K562 (cell line): ENCODE data around the gene JAG2. TPM values are rescaled to one million over a fixed set of nuclear protein-coding genes. Genes with fewer than 3 reads are reported as not detected.

Experiments
- ATAC-seq: fragments of 200-7000 bp; cut with Tn5 transposase; 3 replicates; pipeline ENCODE4 v1.9.1; 2020; ENCODE audit warnings: moderate library complexity
- BruUV-seq: library from RNA; stranded (reverse); fragments of 400-500 nt; replicated peaks from 2 replicates; lab custom pipeline; 2021; lab: Mats Ljungman, UMichigan
- CTCF ChIA-PET: fragments of 300-600 bp; formaldehyde crosslinking; extraction: SDS; loops from one replicate; lab custom pipeline; 2021; ENCODE audit warnings: low intra/inter-chr PET ratio; lab: Yijun Ruan, JAX
- POLR2A ChIA-PET: fragments of 300-600, 350-650 bp; sonication (Branson Sonifier 250); formaldehyde crosslinking; extraction: SDS; loops from one replicate; lab custom pipeline; 2021; ENCODE audit warnings: antibody characterized with exemption, inconsistent platforms; lab: Yijun Ruan, JAX
- DNase-seq, 4 experiments: peaks; one replicate each; pipeline versions ENCODE4 v3.0.0 to v3.0.0-alpha.2; 2011 to 2018; ENCODE audit warnings: low spot score in 3 of 4, mixed read lengths in 3 of 4; ENCODE audit errors: extremely low read depth in 1 of 4
- FAIRE-seq: peaks from 2 replicates; lab custom pipeline; 2011; peaks lifted over from hg19 to GRCh38; lab: Jason Lieb, UNC
- H2AFZ ChIP-seq: 2 replicates; pipeline ENCODE4 v1.6.0; 2011; ENCODE audit warnings: low read depth, low read length, control low read depth, inconsistent platforms
- H3K27ac ChIP-seq: fragments of 200-600 bp; 3 replicates; pipeline ENCODE4 v1.8.0; 2011; ENCODE audit warnings: low read depth, mild to moderate bottlenecking, control low read depth, inconsistent platforms, low read length, moderate library complexity, mixed read lengths; ENCODE audit errors: extremely low read depth
- H3K27me3 ChIP-seq, 2 experiments: fragments of 300-600 bp in 1 of 2; 2 replicates in 1 of 2; 3 replicates in 1 of 2; pipeline versions ENCODE4 v1.6.0 to v1.8.0; 2011; ENCODE audit warnings: inconsistent platforms in 2 of 2, low read length in 2 of 2, mild to moderate bottlenecking in 1 of 2, mixed read lengths in 1 of 2, moderate library complexity in 1 of 2; ENCODE audit not compliant: control insufficient read depth in 2 of 2, insufficient read depth in 2 of 2
- H3K36me3 ChIP-seq: fragments of 300-600 bp; 3 replicates; pipeline ENCODE4 v1.8.0; 2011; ENCODE audit warnings: mild to moderate bottlenecking, low read length, inconsistent platforms; ENCODE audit not compliant: control insufficient read depth, insufficient read depth
- H3K4me1 ChIP-seq, 2 experiments: fragments of 200-600 bp in 1 of 2; replicated peaks in 1 of 2; 2 replicates in 1 of 2; 3 replicates in 1 of 2; pipeline versions ENCODE4 v1.5.1 to v1.8.0; 2011; ENCODE audit warnings: inconsistent platforms in 2 of 2, low read length in 2 of 2, mild to moderate bottlenecking in 1 of 2, mixed read lengths in 1 of 2, moderate library complexity in 1 of 2; ENCODE audit not compliant: control insufficient read depth in 2 of 2, insufficient read depth in 2 of 2
- H3K4me2 ChIP-seq: 2 replicates; pipeline ENCODE4 v1.6.1; 2011; ENCODE audit warnings: low read length, control low read depth, inconsistent platforms, mixed read lengths; ENCODE audit not compliant: insufficient read depth
- H3K4me3 ChIP-seq: fragments of 200-600 bp; sonication (generic), shearing (Covaris generic); 2 replicates; pipeline ENCODE4 v1.5.1; 2016; ENCODE audit warnings: control low read depth, inconsistent platforms
- H3K79me2 ChIP-seq: fragments of 200-600 bp; 3 replicates; pipeline ENCODE4 v1.8.0; 2011; ENCODE audit warnings: low read length, inconsistent platforms; ENCODE audit not compliant: control insufficient read depth, insufficient read depth
- H3K9ac ChIP-seq, 2 experiments: 2 replicates each; pipeline versions ENCODE4 v1.6.0 to v1.6.1; 2011; ENCODE audit warnings: low read depth in 2 of 2, low read length in 2 of 2, control low read depth in 1 of 2, inconsistent platforms in 1 of 2, mild to moderate bottlenecking in 1 of 2, mixed read lengths in 1 of 2; ENCODE audit not compliant: insufficient read depth in 1 of 2
- H3K9me1 ChIP-seq: one replicate; pipeline ENCODE4 v1.6.0; 2011; ENCODE audit warnings: inconsistent platforms, mild to moderate bottlenecking, low read length, moderate library complexity; ENCODE audit not compliant: control insufficient read depth, insufficient read depth
- H3K9me3 ChIP-seq: replicated peaks from 2 replicates; pipeline ENCODE4 v1.5.1; 2011; ENCODE audit warnings: low read depth, low read length, inconsistent platforms; ENCODE audit not compliant: control insufficient read depth, insufficient read depth
- H4K20me1 ChIP-seq: replicated peaks from 2 replicates; pipeline ENCODE4 v1.6.1; 2011; ENCODE audit warnings: low read length, inconsistent platforms, mixed read lengths; ENCODE audit not compliant: control insufficient read depth, insufficient read depth
- DNMT1 ChIP-seq: fragments of 450-650 bp; IDR thresholded peaks from 2 replicates; pipeline ENCODE4 v1.6.1; 2016; ENCODE audit warnings: antibody characterized with exemption, mild to moderate bottlenecking
- MAZ ChIP-seq, 2 experiments: fragments of 450-650 bp in 1 of 2; sonication (generic) in 1 of 2; formaldehyde crosslinking; IDR thresholded peaks in 1 of 2; conservative IDR thresholded peaks in 1 of 2; 2 replicates each; pipeline versions ENCODE4 v1.4.0 to v1.5.0; 2020; ENCODE audit warnings: mild to moderate bottlenecking in 1 of 2, missing genetic modification reagents in 1 of 2
- MBD2 ChIP-seq: sonication (generic); IDR thresholded peaks from 2 replicates; pipeline ENCODE4 v1.6.1; 2016; ENCODE audit warnings: low read depth, borderline replicate concordance
- ZBTB40 ChIP-seq, 2 experiments: fragments of 450-650 bp in 1 of 2; sonication (generic) in 1 of 2; formaldehyde crosslinking in 1 of 2; IDR thresholded peaks; 2 replicates each; pipeline versions ENCODE4 v1.7.1 to v1.9.0; 2016 to 2022; ENCODE audit warnings: inconsistent platforms in 1 of 2, mild to moderate bottlenecking in 1 of 2, missing genetic modification reagents in 1 of 2
- WGBS: fragments of 100-300 bp; shearing (Covaris generic); methylation state at CpG from one replicate; pipeline ENCODE4 v1.1.6; 2016; ENCODE audit warnings: low coverage, mixed read lengths; ENCODE audit not compliant: insufficient coverage; ENCODE audit errors: missing lambda C conversion rate; 5-methylcytosine and 5-hydroxymethylcytosine counted together
- in situ Hi-C: fragments of 300-500 bp; cut with MboI; formaldehyde crosslinking; loops from 4 replicates; pipeline ENCODE4 v1.15.0; 2018; ENCODE audit warnings: inconsistent platforms, mixed read lengths
- intact Hi-C: fragments of 100-400 bp; cut with micrococcal nuclease; formaldehyde crosslinking; loops from 2 replicates; pipeline ENCODE4 v1.14.2; 2022
- polyA plus RNA-seq, 8 experiments: library from polyadenylated mRNA; depleted of rRNA in 4 of 8; stranded (reverse) in 5 of 8; unstranded in 3 of 8; fragments of >200 nt; fragmentation: Nextera tagmentation in 2 of 8; fragmentation: Illumina TruSeq in 1 of 8; extraction: Ambion mirVana in 2 of 8; extraction: Trizol in 1 of 8; gene quantifications; 2 replicates each; pipeline versions ENCODE4 v1.2.1 to v1.2.3, GENCODE V29; 2011 to 2014; ENCODE audit warnings: inconsistent platforms in 1 of 8, missing spikeins in 1 of 8
- total RNA-seq, 7 experiments: library from RNA; depleted of rRNA in 6 of 7; stranded (reverse); fragments of >200 nt in 6 of 7; fragmentation: Illumina TruSeq in 2 of 7; extraction: Trizol in 2 of 7; gene quantifications; 2 replicates each; pipeline versions ENCODE4 v1.2.1 to v1.2.3, GENCODE V29; 2011 to 2021; ENCODE audit warnings: low replicate concordance in 1 of 7

The JAG2 gene
- total and polyA plus RNA-seq, 9 of the 15 experiments (the other 6 are each of a cell fraction or from before 2014, with no cell fraction given), result 0.25 to 48.4 (median 8.6) TPM

- TF ChIP-seq DNMT1, result no peak
- no peak for TF ChIP-seq MAZ (CRISPR knock-in tag; conservative IDR thresholded peaks at IDR 0.05 in 1 of 2, IDR thresholded peaks at IDR 0.05 in 1 of 2)
These were observed 7.3 kb downstream of the JAG2 start (continued) for GRCh38 chr14:105161309-105161708.

- DNase-seq (no peak), FAIRE-seq (no peak), ATAC-seq (no peak)
- H3K79me2 ChIP-seq, result peaks cover 38% of the 10 kb centered on the region
- WGBS, result 98% methylated on average over 8 of the region's 12 CpGs
- in situ Hi-C loops (no loop called here), intact Hi-C loops (no loop called here)
- no peak overlapping the region for H3K4me2 ChIP-seq
- no TSS peak for BruUV-seq
- H3K9me3 ChIP-seq, result no peaks in the 10 kb centered on the region
- peak overlapping the region in 1 of 2 experiments; percentile 48; a peak in 1 of 4 replicates for H3K9ac ChIP-seq
- no peak overlapping the region for H3K4me3 ChIP-seq
- peaks cover 4% of the 10 kb centered on the region; the same call in 1 of the 3 replicates for H3K36me3 ChIP-seq
- no peaks in the 10 kb centered on the region for H3K27me3 ChIP-seq
- ChIA-PET CTCF (no interaction called here), POLR2A (no interaction called here)
- TF ChIP-seq MBD2, result no peak
- no peak for TF ChIP-seq ZBTB40 (IDR thresholded peaks at IDR 0.05)
- TF ChIP-seq ZBTB40 (CRISPR knock-in tag; IDR thresholded peaks at IDR 0.05), result no peak
- H3K9me1 ChIP-seq, result peaks cover 4% of the 10 kb centered on the region
- H2AFZ ChIP-seq, result no peak overlapping the region
- H3K4me1 ChIP-seq, result peaks cover 0 to 61% of the 10 kb centered on the region in 2 experiments; a peak in 2 of 5 replicates
- H3K27ac ChIP-seq, result no peak overlapping the region
- H4K20me1 ChIP-seq, result peaks cover 11% of the 10 kb centered on the region
These were observed 7.8 kb downstream of the JAG2 start for GRCh38 chr14:105160776-105161175.
